DND-41 (cell line): ENCODE data around the gene IL22RA1.

Experiments used
- CTCF ChIP-seq: IDR thresholded peaks from 2 replicates; pipeline ENCODE4 v1.5.1; 2012; ENCODE audit warnings: borderline replicate concordance, low read length, moderate library complexity, mild to moderate bottlenecking; ENCODE audit not compliant: poor library complexity, severe bottlenecking; ENCODE audit errors: extremely low read depth
- EZH2 ChIP-seq: IDR thresholded peaks from 3 replicates; pipeline ENCODE4 v1.6.1; 2012; ENCODE audit warnings: borderline replicate concordance, low read depth, mild to moderate bottlenecking, moderate library complexity, low read length, inconsistent platforms; ENCODE audit not compliant: severe bottlenecking

GRCh38 chr1:24117722-24118409 is 25.1 kb downstream of the IL22RA1 start:
- TF ChIP-seq CTCF (no peak), EZH2 (no peak)
